GM12801 (cell line): ENCODE data around the gene ABCA1.

ENCODE experiments used
- CTCF ChIP-seq: IDR thresholded peaks from one replicate; pipeline ENCODE4 v1.5.1; 2011; ENCODE audit warnings: control low read depth; ENCODE audit not compliant: insufficient read length; ENCODE audit errors: extremely low read depth

Gene ABCA1

GRCh38 chr9:104905153-104905901 is 22.6 kb downstream of the ABCA1 start:
- TF ChIP-seq CTCF = no peak

- TF ChIP-seq CTCF = no peak
Observed at GRCh38 chr9:104903609-104904008, 24.3 kb downstream of the ABCA1 start.

GRCh38 chr9:104900871-104901270 is 27.1 kb downstream of the ABCA1 start:
- TF ChIP-seq CTCF = no peak

GRCh38 chr9:104900324-104900723 is 27.6 kb downstream of the ABCA1 start:
- no peak for TF ChIP-seq CTCF

- TF ChIP-seq CTCF = no peak
Observed at GRCh38 chr9:104899759-104900247, 28.2 kb downstream of the ABCA1 start.

- no peak for TF ChIP-seq CTCF
Observed at GRCh38 chr9:104896131-104896530, 31.8 kb downstream of the ABCA1 start.

GRCh38 chr9:104895572-104895971 is 32.4 kb downstream of the ABCA1 start:
- no peak for TF ChIP-seq CTCF
